Caco-2 (cell line): ENCODE measurements around the gene RTTN. TPM values are rescaled to one million over a fixed set of nuclear protein-coding genes. Genes with fewer than 3 reads are reported as not detected.

Source experiments
- BruUV-seq: library from RNA; stranded (reverse); fragments of 400-500 nt; replicated peaks from 2 replicates; lab custom pipeline; 2021; lab: Mats Ljungman, UMichigan
- CTCF ChIA-PET: fragments of 300-600 bp; sonication (Branson Sonifier 250); formaldehyde crosslinking; loops from one replicate; lab custom pipeline; 2022; ENCODE audit warnings: antibody characterized with exemption; lab: Charles Lee
- POLR2A ChIA-PET: fragments of 300-600 bp; sonication (Branson Sonifier 250); formaldehyde crosslinking; loops from one replicate; lab custom pipeline; 2022; ENCODE audit warnings: antibody characterized with exemption; lab: Charles Lee
- DNase-seq, 2 experiments: peaks; one replicate each; pipeline versions ENCODE4 v3.0.0 to v3.0.0-alpha.2; 2020 to 2022
- H3K27me3 ChIP-seq: replicated peaks from 2 replicates; pipeline ENCODE4 v1.6.0; 2011; ENCODE audit warnings: low read length; ENCODE audit not compliant: control insufficient read depth, insufficient read depth
- H3K36me3 ChIP-seq: 2 replicates; pipeline ENCODE4 v1.5.1; 2011; ENCODE audit warnings: low read length; ENCODE audit not compliant: control insufficient read depth, insufficient read depth
- H3K4me1 ChIP-seq: fragments of 250-450 bp; sonication (Bioruptor Pico); 2 replicates; pipeline ENCODE4 v1.5.1; 2020; ENCODE audit warnings: mild to moderate bottlenecking
- H3K4me3 ChIP-seq: 2 replicates; pipeline ENCODE4 v1.5.1; 2011; ENCODE audit warnings: low read depth, mild to moderate bottlenecking, control low read depth, low read length
- H3K9me3 ChIP-seq: fragments of 250-450 bp; sonication (Bioruptor Pico); 2 replicates; pipeline ENCODE4 v1.5.1; 2020; ENCODE audit warnings: mild to moderate bottlenecking, moderate library complexity
- H3K27ac Mint-ChIP-seq: one replicate; pipeline ENCODE4 v1.8.0; 2022; ENCODE audit warnings: mixed read lengths; ENCODE audit not compliant: unreplicated experiment
- H3K27me3 Mint-ChIP-seq: one replicate; pipeline ENCODE4 v1.8.0; 2022; ENCODE audit warnings: mixed read lengths; ENCODE audit not compliant: insufficient read depth, unreplicated experiment
- H3K36me3 Mint-ChIP-seq: one replicate; pipeline ENCODE4 v1.8.0; 2022; ENCODE audit warnings: mild to moderate bottlenecking, mixed read lengths; ENCODE audit not compliant: insufficient read depth, unreplicated experiment
- H3K4me1 Mint-ChIP-seq: one replicate; pipeline ENCODE4 v1.8.0; 2022; ENCODE audit warnings: low read depth, mixed read lengths; ENCODE audit not compliant: unreplicated experiment
- H3K4me3 Mint-ChIP-seq: one replicate; pipeline ENCODE4 v1.8.0; 2022; ENCODE audit warnings: mild to moderate bottlenecking, moderate library complexity, mixed read lengths; ENCODE audit not compliant: unreplicated experiment
- H3K9me3 Mint-ChIP-seq: one replicate; pipeline ENCODE4 v1.8.0; 2022; ENCODE audit warnings: mixed read lengths; ENCODE audit not compliant: unreplicated experiment
- CTCF ChIP-seq, 2 experiments: fragments of 200-600 bp in 1 of 2; IDR thresholded peaks; 1 replicate in 1 of 2; 2 replicates in 1 of 2; pipeline versions ENCODE4 v1.5.1 to v1.8.0; 2011 to 2022; ENCODE audit warnings: antibody characterized with exemption in 1 of 2, control low read depth in 1 of 2, inconsistent platforms in 1 of 2, low read depth in 1 of 2, low read length in 1 of 2, mild to moderate bottlenecking in 1 of 2, moderate library complexity in 1 of 2; ENCODE audit not compliant: insufficient read depth in 1 of 2, severe bottlenecking in 1 of 2, unreplicated experiment in 1 of 2
- intact Hi-C: fragments of 100-400 bp; cut with micrococcal nuclease; formaldehyde crosslinking; loops from one replicate; pipeline ENCODE4 v1.10.0; 2022; ENCODE audit not compliant: unreplicated experiment
- total RNA-seq: library from RNA; stranded (reverse); gene quantifications from 2 replicates; pipeline ENCODE4 v1.2.3, GENCODE V29; 2022

Gene RTTN
- total RNA-seq, 1 experiment from 2014 or later = 14.6 TPM

GRCh38 chr18:69963196-69963595 lies 242.3 kb downstream of the RTTN start:
- peaks cover 4% of the 10 kb centered on the region for H3K27me3 Mint-ChIP-seq

GRCh38 chr18:69961718-69962117 lies 243.8 kb downstream of the RTTN start:
- H3K9me3 Mint-ChIP-seq = no peaks in the 10 kb centered on the region
- peaks cover 4% of the 10 kb centered on the region for H3K27me3 Mint-ChIP-seq
- no peak overlapping the region for H3K27ac Mint-ChIP-seq
- TF ChIP-seq CTCF (IDR thresholded peaks at IDR 0.05; ENCODE audit: insufficient read depth in 1 of 2, low read depth in 1 of 2, low read length in 1 of 2, severe bottlenecking in 1 of 2, unreplicated experiment in 1 of 2) = no peak
- no peaks in the 10 kb centered on the region for H3K9me3 ChIP-seq
- POLR2A ChIA-PET = no interaction called here
- H3K36me3 ChIP-seq = no peaks in the 10 kb centered on the region
- intact Hi-C loops = no loop called here
- CTCF ChIA-PET = no interaction called here
- no peak overlapping the region for H3K4me3 ChIP-seq
- no peaks in the 10 kb centered on the region for H3K4me1 Mint-ChIP-seq
- BruUV-seq = no TSS peak
- no peak overlapping the region for H3K4me3 Mint-ChIP-seq
- DNase-seq = no peak
- no peaks in the 10 kb centered on the region for H3K36me3 Mint-ChIP-seq
- H3K27me3 ChIP-seq = no peaks in the 10 kb centered on the region
- no peaks in the 10 kb centered on the region for H3K4me1 ChIP-seq

More at GRCh38 chr18:69963196-69963595, 242.3 kb downstream of the RTTN start:
- no peaks in the 10 kb centered on the region for H3K27me3 ChIP-seq
- no peak for DNase-seq
- intact Hi-C loops = no loop called here
- no peaks in the 10 kb centered on the region for H3K36me3 ChIP-seq
- H3K9me3 Mint-ChIP-seq = no peaks in the 10 kb centered on the region
- no peak overlapping the region for H3K4me3 Mint-ChIP-seq
- ChIA-PET CTCF (interaction anchor here (0.6 kb wide), 1 partner anchor 42 kb away, joined by 3 read pairs; no protein-coding TSS in a partner anchor), POLR2A (no interaction called here)
- no peak overlapping the region for H3K4me3 ChIP-seq
- no peak overlapping the region for H3K27ac Mint-ChIP-seq
- TF ChIP-seq CTCF (IDR thresholded peaks at IDR 0.05; ENCODE audit: insufficient read depth in 1 of 2, low read depth in 1 of 2, low read length in 1 of 2, severe bottlenecking in 1 of 2, unreplicated experiment in 1 of 2) = no peak
- no peaks in the 10 kb centered on the region for H3K36me3 Mint-ChIP-seq
- no peaks in the 10 kb centered on the region for H3K4me1 Mint-ChIP-seq
- H3K4me1 ChIP-seq = no peaks in the 10 kb centered on the region
- no peaks in the 10 kb centered on the region for H3K9me3 ChIP-seq
- no TSS peak for BruUV-seq

- no peak for TF ChIP-seq CTCF (IDR thresholded peaks at IDR 0.05; ENCODE audit: insufficient read depth in 1 of 2, low read depth in 1 of 2, low read length in 1 of 2, severe bottlenecking in 1 of 2, unreplicated experiment in 1 of 2)
- BruUV-seq = no TSS peak
- DNase-seq = no peak
- Histone ChIP-seq H3K4me1 (no peaks in the 10 kb centered on the region), H3K4me3 (no peak overlapping the region), H3K9me3 (no peaks in the 10 kb centered on the region), H3K27me3 (no peaks in the 10 kb centered on the region), H3K36me3 (no peaks in the 10 kb centered on the region)
- peaks cover 4% of the 10 kb centered on the region for H3K27me3 Mint-ChIP-seq
- no peaks in the 10 kb centered on the region for H3K36me3 Mint-ChIP-seq
- ChIA-PET POLR2A (no interaction called here), CTCF (no interaction called here)
- H3K4me3 Mint-ChIP-seq = no peak overlapping the region
- intact Hi-C loops = no loop called here
- H3K27ac Mint-ChIP-seq = no peak overlapping the region
- no peaks in the 10 kb centered on the region for H3K4me1 Mint-ChIP-seq
- H3K9me3 Mint-ChIP-seq = no peaks in the 10 kb centered on the region
These were observed 247.1 kb downstream of the RTTN start for GRCh38 chr18:69958422-69958821.
